GM19468 (cell line): ENCODE data around the gene CACNA2D2.

Experiments used
- ATAC-seq: cut with Tn5 transposase; IDR thresholded peaks from one replicate; pipeline ENCODE4 v1.9.1; 2021; ENCODE audit warnings: mild to moderate bottlenecking, moderate library complexity, moderate number of reproducible peaks; ENCODE audit not compliant: unreplicated experiment; ENCODE audit errors: extremely low read depth

Gene CACNA2D2

DNA sequence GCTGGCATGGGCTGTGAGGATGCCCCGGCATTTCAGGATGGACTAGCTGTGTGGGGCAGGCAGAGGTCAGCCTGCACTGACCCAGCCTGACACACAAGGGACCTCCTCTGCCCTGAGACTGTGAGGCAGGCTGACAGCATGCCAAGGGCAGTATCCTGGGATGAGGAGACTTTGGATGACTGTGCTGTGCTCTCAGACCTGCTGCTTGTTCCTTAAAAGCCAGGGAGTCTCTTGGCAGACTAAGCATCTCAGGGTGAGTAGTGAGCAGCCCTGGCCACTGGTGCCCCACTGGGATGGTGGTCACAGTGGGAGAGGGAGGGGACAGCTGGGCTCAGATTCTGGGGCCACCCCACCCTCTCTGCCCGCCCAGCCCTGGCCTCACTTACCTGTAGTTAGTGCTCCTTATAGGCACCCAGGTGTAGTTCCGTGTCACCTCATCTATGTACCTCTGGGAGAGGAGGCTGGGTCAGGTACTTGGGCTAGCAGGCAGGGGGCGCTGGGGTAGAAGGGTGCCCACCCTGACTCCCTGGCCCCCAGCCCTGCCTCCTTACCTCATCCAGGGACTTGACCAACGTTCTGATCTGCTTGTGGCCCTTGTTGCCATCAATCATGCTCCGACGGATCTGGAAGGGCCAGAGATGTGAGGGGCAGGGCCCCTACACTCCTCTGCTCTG lies 128.0 kb downstream of the CACNA2D2 start:
- ATAC-seq = no peak

DNA sequence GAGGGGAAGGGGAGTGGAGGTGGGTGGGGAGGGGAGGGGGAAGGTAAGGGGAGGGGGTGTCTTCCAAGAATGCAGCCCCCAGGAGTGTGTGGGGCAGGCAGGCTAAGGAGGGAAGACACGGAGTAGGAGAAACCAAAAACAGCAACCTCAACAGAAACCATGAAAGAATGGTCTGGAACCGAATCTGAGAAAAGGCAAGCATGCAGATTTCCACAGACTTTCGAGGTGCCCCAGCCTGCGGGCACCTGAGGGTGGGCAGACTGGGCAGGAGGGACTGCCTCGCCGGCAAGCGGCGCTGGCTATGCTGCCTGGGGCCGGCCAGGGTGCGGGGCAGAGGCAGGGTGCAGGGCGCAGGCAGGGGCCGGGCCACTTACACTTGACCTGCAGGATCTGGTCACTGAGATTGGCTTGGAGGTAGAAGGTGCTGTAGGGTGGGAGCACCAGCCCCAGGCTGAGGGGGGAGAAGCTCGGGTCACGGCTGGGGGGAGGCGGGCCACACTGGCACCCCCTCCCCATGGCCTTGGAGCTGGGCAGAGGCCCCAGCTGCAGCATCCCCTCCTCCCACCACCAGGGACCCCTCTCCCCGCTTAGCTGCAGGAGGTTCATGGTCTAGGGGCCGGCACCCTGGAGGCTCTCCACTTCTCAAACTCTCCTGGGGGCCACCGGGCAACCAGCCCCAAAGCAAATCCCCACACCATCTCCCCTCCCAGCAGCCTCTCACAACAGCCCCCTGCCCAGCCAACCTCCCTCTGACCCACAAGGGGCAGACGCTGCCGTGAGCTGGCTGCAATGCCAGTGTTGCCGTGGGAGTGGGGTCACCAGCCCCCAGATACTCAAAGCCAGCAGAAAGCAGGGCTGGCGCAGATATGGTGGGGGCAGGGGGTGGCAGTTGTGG lies 128.8 kb downstream of the CACNA2D2 start:
- no peak for ATAC-seq

DNA sequence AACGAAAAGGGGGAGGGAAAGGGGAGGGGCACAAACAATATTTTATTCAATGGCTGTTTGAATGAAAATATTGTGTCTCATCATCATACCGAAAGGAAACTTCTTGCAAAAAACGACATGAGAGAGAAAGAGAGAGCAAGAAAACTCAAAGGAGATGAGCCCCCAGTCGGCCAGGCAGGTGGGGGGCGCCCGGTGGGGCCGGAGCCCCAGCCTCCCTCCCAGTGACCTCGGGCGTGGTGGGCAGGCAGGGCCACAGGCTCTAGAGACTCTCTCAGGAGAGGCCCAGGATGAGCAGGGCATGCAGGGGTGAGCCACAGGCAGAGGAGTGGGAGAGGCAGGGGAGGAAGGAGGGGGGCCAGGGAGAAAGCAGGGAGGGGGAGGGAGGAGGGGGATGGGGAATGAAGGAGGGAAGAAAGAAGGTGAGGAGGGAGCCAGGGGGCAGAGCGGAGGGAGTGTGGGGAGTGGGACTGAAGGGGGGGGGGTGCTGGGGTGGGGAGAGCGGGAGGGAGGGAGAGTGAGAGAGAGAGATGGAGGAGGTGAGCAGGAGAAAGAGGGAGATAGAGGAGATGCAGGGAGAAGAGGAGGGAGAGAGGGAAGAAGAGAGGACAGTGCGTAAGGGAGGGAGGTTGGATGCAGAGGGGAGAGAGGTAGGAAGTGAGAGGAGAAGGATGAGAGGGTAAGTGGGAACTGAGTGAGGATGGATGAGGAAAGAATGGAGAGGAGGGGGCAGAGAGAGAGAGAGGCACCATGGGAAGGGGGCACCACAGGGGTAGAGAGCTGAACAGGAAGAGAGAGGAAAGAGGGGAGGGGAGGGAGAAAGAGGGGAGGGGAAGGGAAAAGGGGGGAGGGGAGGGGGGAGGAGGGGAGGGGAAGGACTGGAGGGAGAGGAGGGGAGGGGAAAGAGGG lies 130.0 kb downstream of the CACNA2D2 start:
- no peak for ATAC-seq

DNA sequence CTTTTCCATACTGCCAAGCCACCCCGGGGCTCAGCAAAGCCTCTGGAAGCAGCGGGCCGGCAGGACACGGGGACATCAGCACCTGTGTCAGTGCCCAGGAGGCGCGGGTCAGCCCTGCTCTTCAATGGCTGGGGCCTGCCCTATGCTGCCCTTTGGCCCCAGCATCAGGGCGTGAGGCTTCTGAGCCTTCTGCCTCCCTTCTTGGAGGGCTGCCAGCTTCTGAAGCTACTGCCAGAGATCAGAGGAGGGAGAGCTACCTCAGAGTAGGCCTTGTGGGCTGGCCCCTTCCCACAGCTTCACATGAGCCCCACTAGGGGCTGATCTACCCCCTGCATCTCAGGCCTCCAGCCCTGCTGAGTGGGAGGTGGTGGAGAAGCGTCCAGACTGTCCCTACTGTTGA lies 131.1 kb downstream of the CACNA2D2 start:
- ATAC-seq = no peak

DNA sequence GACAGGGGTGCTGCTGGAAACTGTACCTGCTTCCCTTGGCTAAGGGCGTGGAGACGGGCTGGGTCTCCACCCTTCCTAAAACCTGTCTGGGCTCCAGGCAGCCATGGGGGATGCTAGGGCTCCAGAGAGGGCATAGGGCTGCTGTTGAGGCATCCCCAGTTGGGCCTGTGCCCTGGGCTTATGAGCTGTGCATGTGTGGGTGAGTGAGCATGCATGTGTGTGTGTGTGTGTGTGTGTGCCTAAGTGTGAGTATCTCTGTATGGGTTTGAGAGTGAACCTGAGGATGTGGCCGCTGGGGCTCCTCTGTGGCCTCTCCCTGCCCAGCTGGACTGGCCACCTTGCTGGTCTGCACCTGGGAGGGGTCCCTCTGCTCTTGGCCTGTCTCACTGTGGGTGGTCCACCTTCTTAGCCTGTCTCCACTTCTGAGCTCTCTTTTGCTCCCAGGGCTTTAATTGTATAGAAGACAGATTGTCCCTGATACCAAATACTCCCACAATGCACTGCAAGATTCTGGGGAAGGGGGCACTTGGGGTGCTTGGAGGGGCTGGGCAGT lies 132.2 kb downstream of the CACNA2D2 start:
- no peak for ATAC-seq

DNA sequence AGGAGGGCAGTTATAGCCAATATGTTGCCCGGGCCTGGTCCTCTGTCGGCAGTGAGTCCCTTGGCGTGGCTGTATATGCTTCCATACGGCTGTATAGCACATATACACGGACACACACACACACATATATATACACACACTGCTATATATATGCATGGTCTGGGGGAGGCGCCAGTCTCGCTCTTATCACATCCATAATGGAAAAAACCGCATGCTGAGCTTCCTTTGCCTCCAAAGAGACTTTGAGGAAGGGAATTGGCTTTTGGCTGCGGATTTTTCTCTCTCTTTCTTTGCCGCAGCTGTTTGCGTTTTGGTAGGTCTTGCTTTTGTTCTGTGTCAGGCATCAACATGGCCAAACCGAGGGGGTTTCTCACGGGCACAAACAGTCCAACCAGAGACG lies 132.8 kb downstream of the CACNA2D2 start:
- no peak for ATAC-seq

DNA sequence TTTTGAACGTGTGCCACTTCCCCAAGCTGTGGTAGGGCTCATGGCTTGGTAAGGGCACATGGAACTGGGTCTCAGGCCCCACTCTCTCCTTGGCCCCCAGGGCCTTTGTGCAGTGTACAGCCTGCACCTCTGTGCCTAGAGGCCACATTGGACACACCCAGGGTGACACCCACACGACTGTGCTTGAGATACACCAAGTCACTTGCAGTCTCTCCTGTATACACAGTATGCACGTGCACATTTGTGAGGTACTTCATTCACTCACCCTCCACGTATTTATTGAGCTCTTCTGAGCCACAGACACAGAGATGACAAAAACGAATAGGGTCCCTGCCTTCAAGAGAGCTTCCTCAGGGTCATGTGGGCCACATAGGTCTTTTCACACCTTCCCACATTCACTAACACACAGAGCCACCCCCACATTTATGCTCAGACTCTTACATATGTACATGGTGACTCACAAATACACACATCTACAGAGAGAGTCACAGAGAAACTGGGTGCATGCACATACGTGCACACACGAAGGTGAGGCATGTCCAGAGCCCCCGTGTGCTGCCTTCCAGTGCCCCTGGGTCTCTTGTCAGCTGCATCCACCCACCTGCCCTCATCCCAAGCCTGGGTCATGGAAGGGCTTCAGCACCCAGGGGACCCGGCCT lies 134.3 kb downstream of the CACNA2D2 start:
- no peak for ATAC-seq

DNA sequence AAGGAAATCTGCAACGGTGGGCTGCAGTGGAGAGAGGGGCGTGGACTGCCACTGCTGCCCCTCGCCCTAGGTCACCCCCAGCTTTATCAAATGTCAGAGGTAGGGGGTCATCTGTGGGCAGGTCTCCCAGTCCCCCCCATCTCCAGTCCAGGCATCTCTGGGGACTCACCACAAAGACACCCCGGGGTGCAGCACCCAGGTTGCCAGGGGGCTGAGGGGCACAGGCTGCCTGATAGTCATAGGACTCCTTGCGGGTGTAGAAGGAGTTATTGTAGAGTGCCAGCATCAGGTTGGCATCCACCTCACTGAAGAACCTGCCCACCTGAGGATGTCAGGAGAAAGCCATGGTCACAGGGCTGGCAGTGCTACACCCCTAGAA lies 137.6 kb downstream of the CACNA2D2 start:
- no peak for ATAC-seq

DNA sequence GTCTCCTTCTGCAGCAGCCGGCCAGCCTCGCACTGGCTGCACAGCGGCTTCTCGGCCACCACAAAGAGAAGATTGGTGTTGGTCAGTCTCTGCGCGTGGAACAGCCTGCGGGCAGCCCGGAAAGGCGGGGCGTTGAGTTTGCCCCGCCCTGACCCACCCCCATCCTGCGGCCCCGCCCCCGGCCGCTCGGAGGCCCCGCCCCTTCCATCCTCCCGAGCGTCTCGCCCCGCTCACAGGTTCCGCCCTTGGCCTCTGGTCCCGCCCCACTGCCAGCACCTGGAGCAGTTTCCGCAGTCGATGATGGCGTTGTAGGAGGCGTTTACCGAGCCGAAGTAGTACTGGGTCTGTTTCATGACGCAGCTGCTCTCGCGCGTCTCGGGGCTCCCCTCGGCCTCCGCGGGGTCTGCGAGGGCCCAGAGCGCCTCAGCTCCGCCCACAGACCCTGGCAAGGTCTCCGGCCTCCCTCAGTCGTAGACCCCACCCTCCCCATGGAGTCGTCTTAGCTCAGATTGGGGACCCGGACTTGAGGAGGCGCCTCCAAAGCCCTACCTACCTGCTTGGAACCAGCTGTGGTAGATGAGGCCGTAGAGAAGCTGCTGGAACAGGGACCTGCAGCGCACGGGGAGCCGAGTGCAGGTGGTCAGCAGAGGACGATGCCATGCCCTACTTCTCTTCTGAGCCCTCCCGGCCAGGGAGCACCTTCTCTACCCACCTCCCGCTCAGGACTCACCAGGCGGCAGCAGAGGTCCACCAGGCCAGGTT lies 138.2 kb downstream of the CACNA2D2 start:
- ATAC-seq = no peak

DNA sequence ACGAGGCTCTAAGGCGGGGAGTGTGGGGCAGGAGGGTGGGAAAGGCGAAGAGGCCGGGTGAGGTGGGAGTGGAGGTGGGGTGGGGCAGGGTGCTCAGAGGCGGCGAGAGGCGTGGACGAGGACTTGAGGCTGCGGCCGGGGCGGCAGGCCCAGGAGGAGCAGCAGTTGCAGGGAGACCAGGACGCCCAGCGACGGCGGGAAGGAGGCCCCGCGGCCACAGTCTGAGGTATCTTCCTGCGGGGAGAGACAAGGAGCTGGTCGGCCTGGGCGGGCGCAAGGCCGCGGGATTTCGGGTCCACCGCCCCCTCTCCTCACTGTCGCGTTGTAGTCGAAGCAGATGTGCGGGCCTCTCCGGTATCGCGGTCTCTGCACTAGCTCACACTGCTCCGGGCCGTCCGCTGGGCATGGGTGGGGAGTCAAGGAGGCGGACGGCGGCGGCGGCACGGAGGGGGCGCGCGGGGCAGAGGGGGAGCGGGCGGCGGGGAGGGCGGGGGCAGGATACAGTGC lies 138.8 kb downstream of the CACNA2D2 start:
- ATAC-seq = no peak

DNA sequence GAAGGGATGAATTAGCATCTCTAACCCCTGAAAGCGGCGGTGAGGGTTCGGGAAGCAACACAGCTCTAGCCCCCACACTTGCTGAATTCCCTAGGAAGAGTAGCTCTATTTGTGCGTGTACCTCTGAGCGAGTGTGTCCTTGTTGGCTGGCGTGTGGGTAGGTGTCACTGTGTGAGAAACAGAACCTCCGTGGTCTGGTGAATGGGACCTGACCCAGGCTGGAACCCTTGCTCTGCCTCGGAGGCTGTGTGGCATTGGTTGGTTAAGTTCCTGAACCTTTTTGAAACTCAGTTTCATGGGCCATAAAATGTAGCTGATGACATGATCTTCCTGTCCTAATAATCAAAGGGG lies 143.7 kb downstream of the CACNA2D2 start:
- no peak for ATAC-seq

DNA sequence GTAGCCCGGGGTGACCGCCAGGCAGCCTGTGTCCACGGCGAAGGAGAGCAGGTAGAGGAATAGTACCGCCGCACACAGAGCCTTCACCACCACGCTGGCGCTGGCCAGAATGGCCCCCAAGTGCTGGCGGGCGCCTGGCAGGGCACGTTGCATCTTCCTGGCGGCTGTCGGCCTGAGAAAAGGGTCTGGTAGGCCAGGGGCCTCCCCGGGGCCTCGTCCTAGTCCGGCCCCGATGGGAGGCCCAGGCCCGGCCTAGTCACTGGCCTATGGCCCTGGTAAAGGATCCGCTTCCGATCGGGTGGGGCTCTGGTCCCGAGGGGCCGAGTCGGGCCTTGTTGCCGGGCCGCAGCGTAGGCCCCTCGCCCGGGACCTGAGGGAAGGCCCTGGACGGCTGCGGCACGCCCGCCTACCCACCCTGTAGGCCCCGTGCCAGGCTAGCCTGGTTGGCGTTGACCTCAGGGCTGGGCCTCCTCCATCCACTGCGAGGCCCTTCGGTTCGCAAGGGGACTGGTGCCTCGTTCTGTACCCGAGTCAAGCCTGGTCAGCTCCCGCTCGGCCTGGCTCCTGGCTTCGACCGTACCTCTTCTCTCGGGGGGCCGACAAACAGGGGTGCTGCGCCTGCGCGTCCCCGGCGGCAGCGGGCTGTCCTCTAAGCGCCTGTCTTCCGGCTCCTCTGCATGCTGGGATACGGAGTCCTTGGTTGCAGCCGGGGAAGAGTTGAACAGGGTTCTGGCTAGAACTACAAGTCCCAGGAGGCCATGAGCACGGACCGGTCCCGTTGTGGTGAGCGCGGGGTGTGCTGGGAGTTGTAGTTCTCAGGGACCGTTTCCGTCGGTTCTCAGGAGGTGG lies 144.3 kb downstream of the CACNA2D2 start, which contains the start of gene TMEM115:
TMEM115 (minus strand) TSS at position 611 of the 849 bp plus-strand sequence; CDS start at position 153, 458 bp downstream.
- ATAC-seq = peak; percentile 83

DNA sequence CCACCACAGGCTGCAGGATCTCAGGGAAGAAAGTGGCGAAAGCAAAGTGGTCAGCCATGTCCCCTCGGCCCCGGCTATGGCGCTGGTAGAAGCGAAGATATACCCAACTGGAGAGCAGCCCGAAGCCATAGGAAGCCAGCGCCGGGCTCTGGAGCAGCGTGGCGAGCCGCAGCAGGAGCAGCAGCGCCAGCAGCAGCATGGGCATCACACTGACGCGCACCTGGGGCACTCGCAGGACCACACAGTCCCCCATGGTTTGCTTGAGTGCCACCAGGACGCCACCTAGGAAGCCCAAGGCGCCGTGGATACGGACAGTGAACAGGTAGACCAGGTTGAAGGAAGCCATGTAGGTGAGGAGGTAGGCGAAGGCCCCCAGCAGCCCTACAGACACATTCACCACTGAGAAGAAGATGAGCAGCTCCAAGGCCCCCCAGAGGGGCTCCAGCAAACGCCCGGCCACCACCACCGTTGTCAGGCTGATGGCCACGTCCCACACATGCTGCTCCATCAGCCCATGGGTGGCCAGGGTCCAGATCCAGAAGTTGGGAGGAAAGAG lies 145.0 kb downstream of the CACNA2D2 start:
- ATAC-seq = no peak

DNA sequence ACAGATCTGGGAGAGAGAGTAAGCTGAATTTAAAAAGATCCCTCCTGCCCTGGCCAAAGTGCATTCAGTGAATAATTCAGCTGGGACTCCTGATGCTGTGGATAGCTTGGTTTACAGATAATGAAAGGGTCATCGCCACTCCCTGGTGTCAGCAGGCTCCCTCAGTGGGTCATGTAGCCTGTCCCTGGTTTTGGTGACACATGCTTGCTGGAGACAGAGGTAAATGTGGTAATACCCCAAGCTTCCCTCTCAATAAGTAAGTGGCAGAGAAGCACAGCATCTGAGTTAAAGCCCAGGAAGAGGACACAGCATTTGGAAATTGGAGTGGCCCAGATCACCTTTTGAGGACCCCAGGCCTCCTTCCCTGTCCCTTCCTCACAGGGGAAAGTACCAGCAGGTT lies 146.0 kb downstream of the CACNA2D2 start:
- no peak for ATAC-seq

DNA sequence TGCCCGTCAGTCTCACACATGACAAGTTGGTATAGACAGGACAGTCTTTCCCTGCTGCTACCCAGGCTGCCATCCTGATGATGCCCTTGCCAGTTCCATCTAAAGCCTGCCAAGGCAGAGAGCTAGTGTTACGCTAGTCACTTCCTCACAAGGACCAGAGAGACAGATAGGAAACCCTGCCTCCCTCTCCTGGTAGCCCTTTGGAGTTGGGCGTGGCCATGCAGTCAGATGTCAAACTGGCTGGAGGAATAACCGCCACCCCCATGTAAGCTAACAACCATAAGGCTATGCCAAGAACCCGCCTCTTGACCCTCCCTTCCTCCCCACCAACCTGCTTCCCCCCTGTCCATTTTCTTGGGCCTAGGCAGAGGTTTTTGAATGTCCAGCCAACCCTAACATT lies 146.9 kb downstream of the CACNA2D2 start:
- ATAC-seq = no peak

DNA sequence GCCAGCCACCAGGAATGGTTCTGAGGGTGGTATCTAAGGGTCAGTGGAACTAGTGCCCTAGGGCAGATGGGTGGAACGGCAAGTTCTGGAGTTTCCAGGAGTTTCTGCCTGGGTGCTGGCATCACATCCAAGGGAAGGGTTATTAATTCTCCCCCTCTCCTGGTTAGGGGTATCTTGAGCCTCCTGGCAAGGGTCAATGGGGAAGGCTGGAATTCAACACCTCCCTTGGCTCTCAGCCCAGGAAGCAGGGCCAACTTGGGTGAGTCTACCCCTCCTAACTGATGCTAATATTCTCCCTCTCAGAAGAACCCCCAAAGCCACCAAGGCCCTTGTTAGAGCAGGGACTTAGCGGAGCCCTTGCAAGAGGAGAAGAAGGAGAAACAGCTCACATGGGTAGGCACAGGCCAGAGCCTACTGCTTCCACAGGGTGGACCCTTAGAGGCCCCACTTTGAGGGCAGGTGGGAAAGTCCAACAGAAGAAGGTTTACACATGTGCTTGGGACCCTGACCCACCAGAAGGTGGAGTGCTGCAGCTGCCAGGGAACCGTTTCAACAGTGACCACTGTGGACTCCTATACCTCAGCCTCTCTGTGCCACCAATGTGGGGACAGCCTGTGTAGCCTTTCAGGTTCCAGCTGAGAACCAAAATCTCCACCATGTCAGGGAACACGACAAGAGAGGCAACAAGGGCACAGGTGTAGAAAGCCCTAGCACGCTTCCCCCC lies 147.4 kb downstream of the CACNA2D2 start:
- ATAC-seq = no peak

DNA sequence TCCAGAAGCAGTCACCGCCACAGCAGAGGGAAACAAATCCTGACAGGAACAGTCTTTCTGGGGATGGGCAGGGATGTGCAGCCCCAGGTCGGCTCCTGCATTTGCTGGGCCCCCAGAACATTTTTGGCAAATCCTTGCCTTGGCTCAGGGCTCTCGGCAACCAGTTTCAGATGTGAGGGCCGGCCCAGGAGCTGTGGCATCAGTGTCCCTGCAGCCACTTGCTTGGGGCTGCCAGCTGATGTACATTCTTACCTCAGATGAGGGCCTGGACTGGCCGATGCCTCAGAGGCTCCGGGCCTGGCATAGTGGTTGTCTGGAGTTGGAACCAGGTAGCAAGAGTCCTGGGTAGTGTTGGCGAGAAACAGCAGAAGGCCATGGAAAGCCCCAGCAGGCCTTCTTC lies 148.6 kb downstream of the CACNA2D2 start:
- ATAC-seq = no peak
